ENCODE data around the gene MRTFA.

Gene MRTFA

DNA sequence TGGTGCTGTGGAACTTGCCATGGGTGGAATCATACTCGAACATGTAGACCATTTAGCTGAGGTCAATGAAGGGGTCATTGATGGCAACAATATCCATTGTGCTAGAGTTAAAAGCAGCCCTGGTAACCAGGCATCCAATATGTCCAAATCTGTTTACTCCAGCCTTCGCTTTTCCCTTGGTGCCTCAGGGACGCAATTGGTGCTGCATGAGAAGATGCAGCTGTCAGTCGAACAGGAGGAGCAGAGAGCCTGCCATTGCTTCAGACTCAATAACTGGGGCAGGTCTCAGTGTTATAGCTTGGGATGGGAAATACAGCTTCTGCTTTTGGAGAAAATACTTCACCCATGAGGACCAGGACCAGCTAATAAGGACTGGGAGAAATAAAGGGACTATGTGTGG, 37.8 kb upstream of the MRTFA start:
- H3K4me1 ChIP-seq (ENCODE audit: control insufficient read depth in 1 of 2, insufficient read depth in 2 of 2, low read length in 2 of 2), result peaks cover 0 to 6% of the 10 kb centered on the region in 2 donors
- H3K27ac ChIP-seq (ENCODE audit: low read length), result no peak overlapping the region
- no peak overlapping the region for H3K4me3 ChIP-seq (ENCODE audit: low read depth in 1 of 2, low read length in 2 of 2)
- H3K27me3 ChIP-seq (ENCODE audit: low read depth, low read length), result peaks cover 7% of the 10 kb centered on the region
- no peaks in the 10 kb centered on the region for H3K9me3 ChIP-seq (ENCODE audit: control insufficient read depth in 1 of 2, low read length in 2 of 2)
- no peaks in the 10 kb centered on the region for H3K36me3 ChIP-seq (ENCODE audit: control insufficient read depth in 1 of 2, insufficient read depth in 2 of 2, low read length in 2 of 2)

GRCh38 chr22:40673017-40673416, 36.5 kb upstream of the MRTFA start:
- H3K4me3 ChIP-seq (ENCODE audit: low read depth in 1 of 2, low read length in 2 of 2), result no peak overlapping the region
- H3K27ac ChIP-seq (ENCODE audit: low read length), result no peak overlapping the region
- H3K36me3 ChIP-seq (ENCODE audit: control insufficient read depth in 1 of 2, insufficient read depth in 2 of 2, low read length in 2 of 2), result no peaks in the 10 kb centered on the region
- no peaks in the 10 kb centered on the region for H3K4me1 ChIP-seq (ENCODE audit: control insufficient read depth in 1 of 2, insufficient read depth in 2 of 2, low read length in 2 of 2)
- H3K27me3 ChIP-seq (ENCODE audit: low read depth, low read length), result no peaks in the 10 kb centered on the region
- no peaks in the 10 kb centered on the region for H3K9me3 ChIP-seq (ENCODE audit: control insufficient read depth in 1 of 2, low read length in 2 of 2)

DNA sequence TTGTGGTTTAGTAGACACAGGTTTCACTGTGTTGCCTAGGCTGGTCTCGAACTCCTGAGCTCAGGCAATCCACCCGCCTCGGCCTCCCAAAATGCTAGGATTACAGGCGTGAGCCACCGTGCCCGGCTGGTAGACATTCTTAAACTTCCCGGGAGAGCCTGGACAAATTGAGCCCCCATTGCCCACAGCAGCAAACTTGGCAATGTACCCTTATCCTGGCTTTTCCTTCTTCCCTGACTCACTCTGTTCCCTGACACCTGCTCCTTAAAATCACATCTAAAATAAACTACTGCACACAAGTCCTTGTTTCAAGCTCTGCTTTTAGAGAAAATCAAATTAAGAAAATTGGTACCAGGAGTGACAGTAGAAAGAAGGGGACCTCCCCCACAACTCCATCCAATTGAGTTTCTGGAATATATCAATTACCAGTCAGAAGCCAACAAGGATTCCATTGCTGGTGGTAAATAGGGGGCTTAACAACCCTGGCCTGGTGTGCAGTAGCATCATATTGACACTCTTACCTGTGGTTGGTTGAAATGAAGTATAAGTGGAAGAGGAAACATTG, 35.4 kb upstream of the MRTFA start:
- H3K27me3 ChIP-seq (ENCODE audit: low read depth, low read length), result no peaks in the 10 kb centered on the region

GRCh38 chr22:40671369-40671768, 34.9 kb upstream of the MRTFA start:
- H3K4me1 ChIP-seq (ENCODE audit: control insufficient read depth in 1 of 2, insufficient read depth in 2 of 2, low read length in 2 of 2), result peaks cover 0 to under 1% of the 10 kb centered on the region in 2 donors
- H3K36me3 ChIP-seq (ENCODE audit: control insufficient read depth in 1 of 2, insufficient read depth in 2 of 2, low read length in 2 of 2), result no peaks in the 10 kb centered on the region
- no peak overlapping the region for H3K27ac ChIP-seq (ENCODE audit: low read length)
- H3K27me3 ChIP-seq (ENCODE audit: low read depth, low read length), result no peaks in the 10 kb centered on the region
- no peaks in the 10 kb centered on the region for H3K9me3 ChIP-seq (ENCODE audit: control insufficient read depth in 1 of 2, low read length in 2 of 2)
- H3K4me3 ChIP-seq (ENCODE audit: low read depth in 1 of 2, low read length in 2 of 2), result no peak overlapping the region

More for the DNA sequence above, 35.4 kb upstream of the MRTFA start:
- Histone ChIP-seq H3K36me3 (ENCODE audit: control insufficient read depth in 1 of 2, insufficient read depth in 2 of 2, low read length in 2 of 2) (no peaks in the 10 kb centered on the region), H3K4me3 (ENCODE audit: low read depth in 1 of 2, low read length in 2 of 2) (no peak overlapping the region), H3K4me1 (ENCODE audit: control insufficient read depth in 1 of 2, insufficient read depth in 2 of 2, low read length in 2 of 2) (no peaks in the 10 kb centered on the region), H3K9me3 (ENCODE audit: control insufficient read depth in 1 of 2, low read length in 2 of 2) (no peaks in the 10 kb centered on the region), H3K27ac (ENCODE audit: low read length) (no peak overlapping the region)

GRCh38 chr22:40670058-40670457, 33.5 kb upstream of the MRTFA start:
- H3K4me1 ChIP-seq (ENCODE audit: control insufficient read depth in 1 of 2, insufficient read depth in 2 of 2, low read length in 2 of 2), result peaks cover 0 to 10% of the 10 kb centered on the region in 2 donors
- no peak overlapping the region for H3K4me3 ChIP-seq (ENCODE audit: low read depth in 1 of 2, low read length in 2 of 2)
- no peaks in the 10 kb centered on the region for H3K27me3 ChIP-seq (ENCODE audit: low read depth, low read length)
- H3K9me3 ChIP-seq (ENCODE audit: control insufficient read depth in 1 of 2, low read length in 2 of 2), result no peaks in the 10 kb centered on the region
- no peak overlapping the region for H3K27ac ChIP-seq (ENCODE audit: low read length)
- no peaks in the 10 kb centered on the region for H3K36me3 ChIP-seq (ENCODE audit: control insufficient read depth in 1 of 2, insufficient read depth in 2 of 2, low read length in 2 of 2)

GRCh38 chr22:40668611-40669411, 32.3 kb upstream of the MRTFA start:
- no peaks in the 10 kb centered on the region for H3K9me3 ChIP-seq (ENCODE audit: control insufficient read depth in 1 of 2, low read length in 2 of 2)
- H3K4me3 ChIP-seq (ENCODE audit: low read depth in 1 of 2, low read length in 2 of 2), result no peak overlapping the region
- H3K4me1 ChIP-seq (ENCODE audit: control insufficient read depth in 1 of 2, insufficient read depth in 2 of 2, low read length in 2 of 2), result peaks cover 0 to 13% of the 10 kb centered on the region in 2 donors
- H3K27me3 ChIP-seq (ENCODE audit: low read depth, low read length), result no peaks in the 10 kb centered on the region
- no peak overlapping the region for H3K27ac ChIP-seq (ENCODE audit: low read length)
- H3K36me3 ChIP-seq (ENCODE audit: control insufficient read depth in 1 of 2, insufficient read depth in 2 of 2, low read length in 2 of 2), result no peaks in the 10 kb centered on the region

GRCh38 chr22:40666151-40666848, 29.8 kb upstream of the MRTFA start:
- no peaks in the 10 kb centered on the region for H3K27me3 ChIP-seq (ENCODE audit: low read depth, low read length)
- no peak overlapping the region for H3K27ac ChIP-seq (ENCODE audit: low read length)
- H3K4me3 ChIP-seq (ENCODE audit: low read depth in 1 of 2, low read length in 2 of 2), result no peak overlapping the region
- no peaks in the 10 kb centered on the region for H3K36me3 ChIP-seq (ENCODE audit: control insufficient read depth in 1 of 2, insufficient read depth in 2 of 2, low read length in 2 of 2)
- H3K4me1 ChIP-seq (ENCODE audit: control insufficient read depth in 1 of 2, insufficient read depth in 2 of 2, low read length in 2 of 2), result peaks cover 0 to 13% of the 10 kb centered on the region in 2 donors
- no peaks in the 10 kb centered on the region for H3K9me3 ChIP-seq (ENCODE audit: control insufficient read depth in 1 of 2, low read length in 2 of 2)

DNA sequence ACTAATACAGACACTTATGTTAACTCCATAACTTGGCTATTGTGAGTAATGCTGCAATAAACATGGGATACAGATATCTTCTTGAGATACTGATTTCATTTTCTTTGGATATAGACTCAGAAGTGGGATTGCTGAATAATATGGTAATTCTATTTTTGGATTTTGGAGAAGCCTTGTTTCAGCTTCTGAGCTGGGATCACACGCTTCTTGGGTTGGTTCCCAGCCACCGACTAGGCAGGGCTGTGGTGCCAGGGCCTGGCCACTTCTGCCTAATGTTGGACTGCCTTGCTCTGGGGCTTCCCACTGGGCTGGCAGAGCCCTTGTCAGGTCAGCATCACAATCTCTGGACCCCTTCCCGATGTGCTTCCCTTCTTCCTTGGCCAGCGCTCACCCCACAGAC, 28.8 kb upstream of the MRTFA start:
- Histone ChIP-seq H3K4me1 (ENCODE audit: control insufficient read depth in 1 of 2, insufficient read depth in 2 of 2, low read length in 2 of 2) (peaks cover 0 to 13% of the 10 kb centered on the region in 2 donors), H3K4me3 (ENCODE audit: low read depth in 1 of 2, low read length in 2 of 2) (no peak overlapping the region), H3K27me3 (ENCODE audit: low read depth, low read length) (no peaks in the 10 kb centered on the region), H3K27ac (ENCODE audit: low read length) (no peak overlapping the region), H3K36me3 (ENCODE audit: control insufficient read depth in 1 of 2, insufficient read depth in 2 of 2, low read length in 2 of 2) (no peaks in the 10 kb centered on the region), H3K9me3 (ENCODE audit: control insufficient read depth in 1 of 2, low read length in 2 of 2) (no peaks in the 10 kb centered on the region)

GRCh38 chr22:40661671-40662070, 25.2 kb upstream of the MRTFA start:
- no peak overlapping the region for H3K27ac ChIP-seq (ENCODE audit: low read length)
- no peaks in the 10 kb centered on the region for H3K36me3 ChIP-seq (ENCODE audit: control insufficient read depth in 1 of 2, insufficient read depth in 2 of 2, low read length in 2 of 2)
- no peak overlapping the region for H3K4me3 ChIP-seq (ENCODE audit: low read depth in 1 of 2, low read length in 2 of 2)

DNA sequence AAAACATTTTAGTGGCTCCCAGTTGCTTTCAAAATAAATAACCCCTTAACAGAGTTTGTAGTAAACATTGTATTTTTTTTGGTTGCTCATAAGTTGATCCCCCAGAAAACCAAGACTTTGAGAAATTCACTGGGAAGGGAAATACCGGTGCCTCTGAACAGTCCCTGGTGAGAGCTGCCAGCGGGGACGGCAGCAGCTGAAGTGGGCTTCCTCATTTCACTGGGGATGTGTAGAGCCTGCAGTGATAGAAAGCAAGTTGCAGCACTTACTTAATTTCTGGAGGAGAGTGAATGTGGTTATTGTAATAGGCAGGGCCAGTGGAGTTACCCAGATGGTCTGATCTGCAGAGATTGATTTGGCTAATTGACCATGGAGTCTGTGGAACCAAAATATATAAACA, 24.2 kb upstream of the MRTFA start:
- H3K4me1 ChIP-seq (ENCODE audit: control insufficient read depth in 1 of 2, insufficient read depth in 2 of 2, low read length in 2 of 2), result peaks cover 0 to 10% of the 10 kb centered on the region in 2 donors
- H3K27ac ChIP-seq (ENCODE audit: low read length), result no peak overlapping the region
- H3K9me3 ChIP-seq (ENCODE audit: control insufficient read depth in 1 of 2, low read length in 2 of 2), result no peaks in the 10 kb centered on the region
- H3K4me3 ChIP-seq (ENCODE audit: low read depth in 1 of 2, low read length in 2 of 2), result no peak overlapping the region
- no peaks in the 10 kb centered on the region for H3K36me3 ChIP-seq (ENCODE audit: control insufficient read depth in 1 of 2, insufficient read depth in 2 of 2, low read length in 2 of 2)
- H3K27me3 ChIP-seq (ENCODE audit: low read depth, low read length), result no peaks in the 10 kb centered on the region

More at GRCh38 chr22:40661671-40662070, 25.2 kb upstream of the MRTFA start:
- H3K9me3 ChIP-seq (ENCODE audit: control insufficient read depth in 1 of 2, low read length in 2 of 2), result no peaks in the 10 kb centered on the region
- H3K27me3 ChIP-seq (ENCODE audit: low read depth, low read length), result no peaks in the 10 kb centered on the region
- peaks cover 0 to 13% of the 10 kb centered on the region in 2 donors for H3K4me1 ChIP-seq (ENCODE audit: control insufficient read depth in 1 of 2, insufficient read depth in 2 of 2, low read length in 2 of 2)

- H3K27ac ChIP-seq (ENCODE audit: low read length), result no peak overlapping the region
- no peak overlapping the region for H3K4me3 ChIP-seq (ENCODE audit: low read depth in 1 of 2, low read length in 2 of 2)
- no peaks in the 10 kb centered on the region for H3K27me3 ChIP-seq (ENCODE audit: low read depth, low read length)
- peaks cover 2 to 9% of the 10 kb centered on the region in 2 donors for H3K4me1 ChIP-seq (ENCODE audit: control insufficient read depth in 1 of 2, insufficient read depth in 2 of 2, low read length in 2 of 2)
- H3K9me3 ChIP-seq (ENCODE audit: control insufficient read depth in 1 of 2, low read length in 2 of 2), result no peaks in the 10 kb centered on the region
- H3K36me3 ChIP-seq (ENCODE audit: control insufficient read depth in 1 of 2, insufficient read depth in 2 of 2, low read length in 2 of 2), result no peaks in the 10 kb centered on the region
Measured at GRCh38 chr22:40659166-40659565, 22.6 kb upstream of the MRTFA start.

Measured in muscle layer of duodenum (tissue), 2 donors.